ENCODE results near the gene CYB5D1. TPM values are rescaled to one million over a fixed set of nuclear protein-coding genes. Genes with fewer than 3 reads are reported as not detected.

CYB5D1 gene
- total RNA-seq, 6 donors from 2014 or later, result 5.2 to 12.4 (median 7.3) TPM

GRCh38 chr17:7844292-7845154 is 13.3 kb upstream of the CYB5D1 start:
- peaks cover 20 to 52% (median 30%) of the 10 kb centered on the region in 4 donors for H3K4me1 ChIP-seq
- H3K27ac ChIP-seq, result peak overlapping the region; percentile 99 to 100 (median 100)
- ATAC-seq (ENCODE audit: low FRiP score in 2 of 2), result peak; percentile 72 to 86
- peaks cover 26 to 46% (median 44%) of the 10 kb centered on the region in 4 donors for H3K36me3 ChIP-seq
- H3K4me3 ChIP-seq, result peak overlapping the region; percentile 82 to 90 (median 87)
- no peaks in the 10 kb centered on the region for H3K27me3 ChIP-seq
- peak; percentile 95 for DNase-seq
- H3K9me3 ChIP-seq, result no peaks in the 10 kb centered on the region
- TF ChIP-seq POLR2A (IDR thresholded peaks at IDR 0.05), result peak in 3 of 4 donors; percentile 47 to 81 (median 78)
- no peak for TF ChIP-seq EP300 (IDR thresholded peaks at IDR 0.05)
- peak; percentile 80 to 93 for TF ChIP-seq POLR2AphosphoS5 (IDR thresholded peaks at IDR 0.05)
- WGBS, 2 donors, result 0 to 1% methylated on average over 30 to 66 of the region's 71 CpGs

GRCh38 chr17:7845359-7846062 is 12.3 kb upstream of the CYB5D1 start:
- Histone ChIP-seq H3K4me3 (peak overlapping the region in 3 of 4 donors; percentile 82 to 90 (median 85)), H3K9me3 (no peaks in the 10 kb centered on the region), H3K36me3 (peaks cover 32 to 54% (median 53%) of the 10 kb centered on the region in 4 donors), H3K4me1 (peaks cover 17 to 43% (median 21%) of the 10 kb centered on the region in 4 donors), H3K27ac (peak overlapping the region; percentile 99 to 100 (median 100)), H3K27me3 (no peaks in the 10 kb centered on the region)
- ATAC-seq (ENCODE audit: low FRiP score in 2 of 2) (no peak), DNase-seq (peak in 1 of 2 donors; percentile 66)
- WGBS, 2 donors, result 82 to 88% methylated on average over 11 to 15 of the region's 15 CpGs
- TF ChIP-seq POLR2A (IDR thresholded peaks at IDR 0.05) (no peak), CTCF (IDR thresholded peaks at IDR 0.05) (no peak), POLR2AphosphoS5 (IDR thresholded peaks at IDR 0.05) (no peak), EP300 (IDR thresholded peaks at IDR 0.05) (no peak)

- peak in 1 of 2 donors; percentile 46 for DNase-seq
- Histone ChIP-seq H3K27me3 (no peaks in the 10 kb centered on the region), H3K9me3 (no peaks in the 10 kb centered on the region), H3K4me3 (peak overlapping the region in 1 of 4 donors; percentile 90), H3K4me1 (peaks cover 13 to 40% (median 17%) of the 10 kb centered on the region in 4 donors), H3K36me3 (peaks cover 34 to 61% (median 60%) of the 10 kb centered on the region in 4 donors), H3K27ac (peak overlapping the region in 1 of 4 donors; percentile 100)
- no peak for ATAC-seq (ENCODE audit: low FRiP score in 2 of 2)
- 92 to 96% methylated on average over 18 to 20 of the region's 22 CpGs for WGBS, 2 donors
- TF ChIP-seq POLR2AphosphoS5 (IDR thresholded peaks at IDR 0.05) (no peak), POLR2A (IDR thresholded peaks at IDR 0.05) (no peak), EP300 (IDR thresholded peaks at IDR 0.05) (no peak), CTCF (IDR thresholded peaks at IDR 0.05) (no peak)
Measured at GRCh38 chr17:7846063-7846735, 11.6 kb upstream of the CYB5D1 start.

- H3K4me1 ChIP-seq, result peaks cover 14 to 45% (median 22%) of the 10 kb centered on the region in 4 donors
- H3K27ac ChIP-seq, result no peak overlapping the region
- H3K36me3 ChIP-seq, result peaks cover 34 to 66% (median 65%) of the 10 kb centered on the region in 4 donors
- ATAC-seq (ENCODE audit: low FRiP score in 2 of 2), result no peak
- H3K4me3 ChIP-seq, result no peak overlapping the region
- 88 to 94% methylated on average over 13 to 32 of the region's 34 CpGs for WGBS, 2 donors
- no peaks in the 10 kb centered on the region for H3K27me3 ChIP-seq
- no peaks in the 10 kb centered on the region for H3K9me3 ChIP-seq
- TF ChIP-seq CTCF (IDR thresholded peaks at IDR 0.05) (no peak), POLR2AphosphoS5 (IDR thresholded peaks at IDR 0.05) (no peak), POLR2A (IDR thresholded peaks at IDR 0.05) (no peak), EP300 (IDR thresholded peaks at IDR 0.05) (no peak)
- DNase-seq, result peak in 1 of 2 donors; percentile 76
Measured at GRCh38 chr17:7846765-7847661, 10.8 kb upstream of the CYB5D1 start.

Measured in upper lobe of left lung (tissue), 6 donors.